HG03354 (cell line): Measurements from ENCODE around the gene MMP11.

Experiments
- ATAC-seq: cut with Tn5 transposase; IDR thresholded peaks from one replicate; pipeline ENCODE4 v1.9.1; 2021; ENCODE audit warnings: mild to moderate bottlenecking; ENCODE audit not compliant: unreplicated experiment, poor library complexity, severe bottlenecking

Gene MMP11

DNA sequence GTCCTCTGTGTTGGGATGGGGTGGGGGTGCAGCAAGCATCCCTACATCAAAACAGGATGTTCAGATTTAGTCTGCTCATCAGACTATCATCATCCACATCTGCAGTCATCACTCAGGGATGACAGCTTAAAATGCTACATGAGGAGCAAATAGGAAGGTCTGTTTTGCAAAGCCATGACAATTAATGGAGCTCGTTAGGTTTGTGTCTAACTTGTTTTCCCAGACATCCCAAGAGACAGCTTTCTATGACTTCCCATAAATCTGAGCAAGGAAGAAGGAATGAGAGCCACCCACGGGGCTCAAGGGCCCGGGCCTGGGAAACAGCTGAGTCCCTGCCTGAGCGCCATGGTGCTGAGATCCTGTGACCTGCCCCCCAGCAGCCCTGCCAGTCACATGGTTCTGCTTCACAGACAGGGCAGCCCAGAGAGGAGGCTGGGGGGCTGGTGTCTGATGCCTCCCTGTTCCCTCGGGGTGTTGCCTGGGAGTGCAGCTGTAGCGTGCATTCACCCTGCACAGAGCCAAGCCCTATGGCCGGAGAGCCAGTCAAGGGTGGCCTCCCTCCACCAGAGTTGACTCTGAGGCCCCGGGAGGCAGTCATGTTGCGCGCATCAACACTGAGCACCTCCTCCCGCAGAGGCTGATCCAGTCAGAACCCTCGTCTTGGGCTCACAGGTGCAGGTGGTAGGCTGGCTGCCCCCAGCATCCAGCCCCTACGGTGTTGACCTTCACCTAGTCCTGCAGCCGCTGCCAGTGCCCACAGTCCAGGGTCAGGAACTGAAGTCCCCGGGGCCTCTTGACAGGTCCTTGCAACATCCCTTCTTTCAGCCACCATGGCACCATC lies 54.1 kb downstream of the MMP11 start:
- ATAC-seq, result no peak

DNA sequence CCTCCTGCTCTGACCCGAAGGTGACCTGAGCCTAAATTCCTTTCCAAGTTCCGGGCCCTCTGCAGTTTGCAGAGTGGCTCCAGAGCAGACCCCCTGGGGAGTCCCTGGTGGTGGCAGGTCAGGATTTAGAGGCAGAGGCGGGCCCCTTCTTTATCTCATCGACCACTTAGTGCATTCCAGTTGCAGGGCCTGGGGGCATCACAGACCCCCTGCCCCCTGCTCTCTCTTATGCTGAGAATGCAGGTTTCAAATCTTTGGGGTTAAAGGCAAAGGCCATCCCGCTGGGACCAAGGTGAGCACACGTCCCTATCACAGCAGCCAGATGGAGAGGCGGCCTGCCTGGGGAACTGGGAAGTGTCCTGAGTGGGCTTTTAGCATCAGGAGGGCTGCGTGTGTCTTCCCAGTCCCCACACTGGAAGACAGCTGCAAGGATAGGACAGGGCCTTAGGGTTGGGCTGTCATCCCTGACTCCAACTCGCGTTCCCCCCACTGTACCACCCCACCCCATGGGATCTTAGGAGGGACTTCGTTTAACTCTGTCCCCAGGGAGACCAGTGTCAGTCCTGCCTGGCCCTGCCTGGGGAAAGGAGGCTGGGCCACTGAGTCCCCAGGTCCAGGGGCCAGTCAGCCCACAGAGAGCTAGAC lies 54.8 kb downstream of the MMP11 start:
- ATAC-seq, result no peak

DNA sequence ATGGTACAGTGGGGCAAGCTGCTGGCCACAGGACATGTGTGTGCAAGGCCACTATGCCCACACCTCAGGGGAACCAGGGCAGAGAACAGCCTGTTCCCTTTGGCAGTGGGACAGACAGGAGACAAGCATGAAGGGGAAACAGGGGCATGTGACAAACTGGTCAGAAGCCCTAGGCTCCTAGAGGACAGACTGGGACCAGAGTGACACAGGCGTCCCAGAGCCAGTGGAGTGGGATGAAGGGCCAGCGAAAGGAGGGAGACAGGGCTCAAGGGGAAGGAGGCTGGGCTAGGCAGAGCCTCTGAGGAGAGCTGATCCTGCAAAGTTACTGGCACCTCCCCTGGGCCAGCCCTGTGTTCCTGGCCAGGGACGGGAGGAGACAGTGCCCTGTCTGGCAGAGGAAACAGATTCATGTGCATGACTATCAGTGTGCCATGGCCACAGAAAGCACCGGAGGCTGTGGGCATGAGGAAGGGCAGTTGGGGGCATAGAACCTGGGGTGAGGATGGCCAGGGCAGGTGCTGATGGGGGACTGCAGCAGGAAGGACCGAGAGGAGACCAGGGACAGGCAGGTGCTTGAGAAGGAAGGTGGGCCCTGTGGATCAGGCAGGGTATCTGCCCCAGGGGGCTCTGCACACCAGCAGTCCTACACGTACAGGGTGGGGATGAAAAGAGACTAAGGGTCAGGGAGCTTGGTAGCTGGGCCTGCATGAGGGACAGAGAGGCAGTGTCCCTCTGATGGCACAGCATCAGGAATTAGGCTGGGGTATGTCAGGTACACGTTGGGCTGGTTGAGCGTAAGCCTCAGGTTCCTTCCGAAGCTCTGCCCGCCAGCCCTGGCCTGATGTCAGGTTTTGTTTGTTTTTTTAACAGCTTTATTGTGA lies 56.4 kb downstream of the MMP11 start:
- ATAC-seq, result no peak

DNA sequence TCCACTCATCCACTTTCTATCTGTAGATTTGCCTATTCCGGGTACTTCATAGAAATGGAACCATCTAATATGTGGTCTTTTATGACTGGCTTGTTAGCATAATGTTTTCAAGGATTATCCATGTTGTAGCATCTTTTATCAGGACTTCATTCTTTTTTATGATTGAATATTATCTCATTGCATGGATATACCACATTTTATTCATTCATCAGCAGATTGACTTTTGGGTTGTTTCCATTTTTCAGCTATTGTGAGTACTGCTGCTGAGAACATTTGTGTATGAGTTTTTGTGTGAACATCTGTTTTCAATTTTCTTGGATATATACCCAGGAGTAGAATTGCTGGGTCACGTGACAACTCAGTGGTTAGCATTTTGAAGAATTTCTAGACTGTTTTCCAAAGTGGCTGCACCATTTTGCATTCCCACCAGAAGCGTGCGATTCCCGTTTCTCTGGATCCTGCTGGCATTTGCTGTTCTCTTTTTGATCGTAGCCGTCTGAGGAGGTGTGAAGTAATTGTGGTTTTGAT lies 57.3 kb downstream of the MMP11 start:
- ATAC-seq, result no peak

DNA sequence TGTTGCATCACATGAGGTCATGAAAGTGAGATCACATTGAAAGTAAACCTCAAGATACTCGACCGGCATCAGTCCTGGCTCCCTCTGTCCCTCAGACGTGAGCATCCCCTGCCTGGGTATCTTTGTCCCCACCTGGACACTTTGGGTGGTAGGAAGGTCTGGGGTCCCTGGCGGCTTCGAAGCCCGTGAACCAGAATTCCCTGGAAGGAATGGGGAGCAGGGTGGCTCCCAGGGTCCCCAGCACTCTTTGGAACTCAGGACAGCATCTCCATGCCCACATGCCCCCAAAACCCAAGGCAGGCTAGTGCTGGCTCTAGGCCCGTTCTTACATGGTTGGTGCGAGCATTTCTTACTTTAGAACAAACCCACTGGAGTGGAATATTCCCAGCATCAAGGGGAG lies 58.6 kb downstream of the MMP11 start:
- no peak for ATAC-seq

DNA sequence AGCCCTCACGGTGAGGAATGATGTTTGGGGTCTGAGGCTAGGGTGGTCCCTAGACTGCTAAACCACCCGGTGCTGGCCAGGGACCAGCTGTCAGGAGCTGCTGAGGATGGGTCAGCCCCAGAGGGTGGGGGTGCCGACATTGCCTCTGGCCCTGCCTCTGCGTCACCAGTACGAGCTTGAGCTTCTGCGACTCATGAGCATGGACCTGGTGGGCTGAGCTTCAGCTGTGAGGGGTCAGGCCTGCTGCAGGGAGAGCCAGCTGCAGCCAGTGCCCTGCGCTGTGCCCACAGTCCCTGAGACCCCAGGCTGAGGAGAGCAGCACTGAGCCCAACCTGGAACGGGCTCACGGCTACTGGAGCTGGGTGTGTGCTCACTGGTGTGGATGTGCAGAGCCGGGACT lies 59.1 kb downstream of the MMP11 start:
- ATAC-seq, result no peak

DNA sequence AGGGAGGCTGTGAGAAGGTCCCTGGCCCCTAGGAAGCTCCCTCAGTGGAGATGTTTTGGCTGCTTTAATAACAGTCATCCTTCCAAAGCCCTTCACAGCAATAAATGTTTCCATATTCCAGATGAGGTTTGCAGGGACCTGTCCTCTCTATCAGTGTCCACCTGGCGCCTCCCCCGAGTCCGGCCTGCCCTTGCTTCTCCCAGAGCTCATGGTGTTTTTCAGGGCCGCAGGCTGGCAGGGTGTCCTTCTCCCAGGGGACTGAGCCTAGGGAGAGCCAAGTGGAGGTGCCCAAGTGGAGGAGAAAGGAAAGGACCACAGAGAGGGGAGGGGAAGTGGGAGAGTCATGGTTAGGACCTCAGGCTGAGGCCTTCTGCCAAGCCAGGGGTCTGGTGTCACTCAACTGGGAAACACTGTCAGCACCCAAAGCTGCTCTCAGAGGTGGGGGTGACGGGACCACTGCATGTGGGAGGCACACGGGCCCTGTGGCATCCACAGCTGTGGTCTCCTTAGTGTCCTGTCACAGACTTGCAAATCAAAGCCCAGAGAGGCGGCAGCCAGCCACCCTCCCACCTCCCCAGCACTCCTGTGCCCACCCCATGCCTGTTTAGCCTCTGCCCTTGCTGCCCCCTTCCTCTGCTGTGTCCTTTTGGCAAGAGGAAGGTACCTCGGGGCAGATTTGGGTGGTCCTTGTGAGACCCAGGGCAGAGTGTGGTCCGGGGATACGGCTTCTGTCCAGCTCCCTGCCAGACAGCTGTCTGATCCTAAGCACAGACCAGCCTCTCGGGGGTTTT lies 59.8 kb downstream of the MMP11 start:
- ATAC-seq, result no peak

DNA sequence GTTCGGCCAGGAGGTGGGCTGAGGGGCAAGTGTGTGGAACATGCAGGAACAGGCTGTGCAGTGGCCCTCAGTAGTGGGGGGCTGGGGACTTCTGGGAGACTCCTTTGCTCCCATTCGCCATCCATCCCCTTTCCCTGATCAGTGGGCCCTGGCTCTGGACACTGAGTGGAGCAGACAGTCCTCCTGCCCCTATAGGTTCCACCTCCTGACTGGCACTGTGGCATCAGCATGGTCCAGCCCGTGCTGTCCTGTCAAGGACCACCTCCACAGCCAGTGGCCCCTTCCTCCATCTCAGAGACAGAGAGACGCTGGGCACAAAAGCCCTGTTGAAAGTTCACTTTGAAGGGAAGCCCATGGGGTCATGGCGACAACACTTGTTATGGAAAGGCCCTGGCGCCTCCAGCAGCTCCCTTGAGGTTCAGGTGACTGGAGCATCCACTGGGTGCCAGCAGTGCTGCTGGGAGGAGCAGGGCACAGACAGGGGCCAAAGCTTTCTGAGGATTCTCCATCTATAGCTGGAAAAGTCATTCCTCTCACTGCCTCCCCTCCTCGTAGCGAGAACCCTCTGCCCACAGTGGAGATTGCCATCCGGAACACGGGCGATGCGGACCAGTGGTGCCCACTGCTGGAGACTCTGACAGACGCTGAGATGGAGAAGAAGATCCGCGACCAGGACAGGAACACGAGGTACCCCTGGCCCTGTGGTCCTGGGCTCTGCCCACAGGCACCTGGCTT lies 60.5 kb downstream of the MMP11 start:
- no peak for ATAC-seq
